DND-41 (cell line): ENCODE data around the gene SMARCD3.

Experiments
- CTCF ChIP-seq: IDR thresholded peaks from 2 replicates; pipeline ENCODE4 v1.5.1; 2012; ENCODE audit warnings: borderline replicate concordance, low read length, moderate library complexity, mild to moderate bottlenecking; ENCODE audit not compliant: poor library complexity, severe bottlenecking; ENCODE audit errors: extremely low read depth
- EZH2 ChIP-seq: IDR thresholded peaks from 3 replicates; pipeline ENCODE4 v1.6.1; 2012; ENCODE audit warnings: borderline replicate concordance, low read depth, mild to moderate bottlenecking, moderate library complexity, low read length, inconsistent platforms; ENCODE audit not compliant: severe bottlenecking

DNA sequence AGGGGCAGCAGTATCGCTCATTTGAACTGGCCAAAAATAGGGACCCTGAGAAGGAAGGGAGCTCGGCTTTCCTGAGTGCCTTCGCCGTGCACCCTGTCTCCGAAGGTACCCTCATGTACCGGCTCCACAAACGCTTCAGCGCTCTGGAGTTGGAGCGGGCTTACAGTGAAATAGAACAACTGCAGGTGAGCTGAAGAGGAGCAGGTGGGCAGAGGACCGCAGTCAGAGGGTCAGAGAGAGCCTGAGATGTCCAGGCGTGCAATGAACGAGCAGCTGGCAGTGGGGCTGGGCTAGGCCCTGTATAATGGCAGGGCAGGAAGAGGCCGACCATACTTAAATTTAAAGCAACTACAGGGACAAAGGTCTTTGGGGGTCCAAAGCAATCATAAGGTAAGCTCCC is 12.1 kb downstream of the SMARCD3 start:
- no peak for TF ChIP-seq CTCF
- TF ChIP-seq EZH2 = no peak
